ENCODE results near the gene KRT24.
A peak's percentile ranks its signal among the peaks of the same experiment; 100 is the strongest.
"Not testable (repeated sequence)": the region's sequence is repeated elsewhere in the genome, so short reads cannot be mapped to it uniquely, and the experiment has no call there.

The KRT24 gene

GRCh38 chr17:40703652-40704051 is at the start of gene KRT24:
Gene KRT24, minus strand, starts transcription at chr17:40703752. Its CDS starts 59 bp downstream, at chr17:40703693.
- no peak for DNase-seq

- no peak for DNase-seq
Measured at GRCh38 chr17:40751065-40751464, 47.5 kb upstream of the KRT24 start.

GRCh38 chr17:40750391-40750790 is 46.8 kb upstream of the KRT24 start:
- DNase-seq: no peak

DNA sequence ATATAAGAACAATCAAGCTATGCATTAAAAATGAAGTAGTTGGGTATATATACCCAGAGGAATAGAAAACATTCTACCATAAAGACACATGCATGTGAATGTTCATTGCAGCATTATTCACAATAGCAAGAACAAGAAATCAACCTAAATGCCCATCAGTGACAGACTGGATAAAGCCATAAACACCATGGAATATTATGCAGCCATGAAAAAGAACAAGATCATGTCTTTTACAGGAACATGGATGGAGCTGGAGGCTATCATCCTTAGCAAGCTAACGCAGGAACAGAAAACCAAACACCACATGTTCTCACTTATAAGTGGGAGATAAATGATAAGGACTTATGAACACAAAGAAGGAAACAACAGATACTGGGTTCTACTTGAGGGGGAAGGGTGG is 45.1 kb upstream of the KRT24 start:
- not testable (repeated sequence) for DNase-seq

- no peak for DNase-seq
Measured at GRCh38 chr17:40738553-40738952, 35.0 kb upstream of the KRT24 start.

GRCh38 chr17:40735016-40735415 is 31.5 kb upstream of the KRT24 start:
- no peak for DNase-seq

- DNase-seq: no peak
Measured at GRCh38 chr17:40734018-40734417, 30.5 kb upstream of the KRT24 start.

GRCh38 chr17:40730970-40731369 is 27.4 kb upstream of the KRT24 start:
- DNase-seq: no peak

- no peak for DNase-seq
Measured at GRCh38 chr17:40727447-40728231, 24.1 kb upstream of the KRT24 start.

- peak; percentile 5 for DNase-seq
Measured at GRCh38 chr17:40726919-40727318, 23.4 kb upstream of the KRT24 start.

DNA sequence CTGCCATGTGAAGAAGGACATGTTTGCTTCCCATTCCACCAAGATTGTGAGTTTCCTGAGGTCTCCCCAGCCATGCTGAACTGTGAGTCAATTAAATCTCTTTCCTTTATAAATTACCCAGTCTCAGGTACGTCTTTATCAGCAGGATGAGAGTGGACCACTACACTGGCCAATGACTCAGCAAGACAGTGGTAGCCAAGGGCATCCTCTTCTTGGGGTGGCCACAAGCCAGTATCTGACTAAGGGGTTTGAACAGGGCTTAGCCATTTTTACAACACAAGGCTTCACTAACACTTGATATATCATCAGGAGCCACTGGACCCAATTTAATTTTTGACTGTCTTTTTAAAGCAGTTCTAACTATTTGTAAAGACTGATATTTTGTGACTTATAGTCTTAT is 21.1 kb upstream of the KRT24 start:
- DNase-seq: no peak

DNA sequence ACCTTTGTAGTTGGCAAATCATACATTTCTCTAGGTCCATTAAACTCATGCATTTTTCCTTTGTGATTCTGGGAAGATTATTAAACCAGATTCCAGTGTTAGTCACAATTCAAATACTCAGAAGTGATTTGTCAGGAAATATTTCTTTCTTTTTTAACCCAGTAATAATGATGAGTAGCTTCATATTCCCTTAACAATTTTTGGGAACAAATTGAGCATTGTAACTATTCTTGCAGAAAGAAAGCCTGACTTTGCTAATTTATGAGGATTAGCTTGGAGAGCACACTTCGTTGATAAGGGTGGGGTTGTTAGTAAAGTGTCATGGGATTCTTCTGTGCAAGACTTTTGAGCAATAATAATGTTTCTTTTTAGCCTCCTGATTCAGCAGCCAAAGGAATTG is 18.7 kb upstream of the KRT24 start:
- no peak for DNase-seq

DNA sequence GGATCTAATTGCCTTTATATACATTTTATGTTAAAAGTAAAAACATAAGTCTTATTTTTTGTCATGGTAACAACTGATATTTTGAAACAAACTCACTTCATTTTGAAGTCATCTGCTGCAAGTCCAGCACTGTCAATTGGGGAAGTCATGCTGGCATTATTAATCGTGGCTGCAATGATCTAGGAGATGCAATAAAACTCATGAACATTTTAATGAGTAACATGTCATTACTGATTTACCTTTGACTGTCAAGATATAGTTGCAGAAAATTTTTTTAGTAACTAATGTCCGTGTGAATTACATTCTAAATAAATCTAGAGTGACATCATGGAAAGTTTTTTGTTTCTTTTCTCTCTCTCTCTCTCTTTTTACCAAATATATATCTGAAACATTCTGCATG is 17.3 kb upstream of the KRT24 start:
- no peak for DNase-seq

DNA sequence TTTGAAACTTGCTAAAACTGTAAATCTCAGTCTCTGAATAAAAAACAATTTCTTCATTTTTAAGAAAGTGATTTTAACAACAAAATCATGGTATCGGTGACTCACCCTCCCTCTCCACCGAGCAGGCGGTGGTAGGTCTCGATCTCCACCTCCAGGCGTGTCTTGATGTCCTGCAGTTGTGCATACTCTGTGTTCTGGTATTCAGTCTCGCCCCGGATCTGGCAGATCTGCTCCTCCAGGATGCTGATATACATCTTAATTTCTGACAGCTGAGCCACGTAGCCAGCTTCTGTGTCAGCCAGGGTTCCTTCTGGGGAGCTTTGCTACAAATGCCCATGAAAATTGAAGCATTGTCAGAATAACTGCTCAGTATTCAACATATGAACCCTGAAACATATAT is 15.4 kb upstream of the KRT24 start:
- no peak for DNase-seq

GRCh38 chr17:40717776-40718175 is 14.2 kb upstream of the KRT24 start:
- DNase-seq: no peak

- DNase-seq: no peak
Measured at GRCh38 chr17:40714473-40714872, 10.9 kb upstream of the KRT24 start.

DNA sequence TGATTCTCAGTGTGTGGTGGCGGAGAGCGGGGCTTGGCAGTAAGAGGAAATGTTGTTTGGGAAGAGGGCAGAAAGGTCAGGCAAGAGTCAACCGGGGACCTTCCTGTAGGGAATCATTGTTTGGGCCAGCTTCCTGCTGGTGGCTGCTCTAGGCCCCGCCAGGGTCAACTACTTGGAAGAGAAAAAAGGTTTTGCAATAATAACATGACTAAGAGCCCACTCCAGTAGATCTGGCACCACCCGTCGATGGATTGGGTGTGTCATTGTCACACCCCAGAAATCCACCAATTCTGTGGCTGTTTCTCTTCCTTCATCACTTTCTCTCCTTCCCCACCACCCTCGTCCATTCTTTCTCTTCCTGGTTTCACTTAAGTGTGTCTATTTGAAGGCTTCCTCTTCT is 4.2 kb upstream of the KRT24 start:
- no peak for DNase-seq

- DNase-seq: no peak
Measured at GRCh38 chr17:40705584-40705983, 2.0 kb upstream of the KRT24 start.

DNA sequence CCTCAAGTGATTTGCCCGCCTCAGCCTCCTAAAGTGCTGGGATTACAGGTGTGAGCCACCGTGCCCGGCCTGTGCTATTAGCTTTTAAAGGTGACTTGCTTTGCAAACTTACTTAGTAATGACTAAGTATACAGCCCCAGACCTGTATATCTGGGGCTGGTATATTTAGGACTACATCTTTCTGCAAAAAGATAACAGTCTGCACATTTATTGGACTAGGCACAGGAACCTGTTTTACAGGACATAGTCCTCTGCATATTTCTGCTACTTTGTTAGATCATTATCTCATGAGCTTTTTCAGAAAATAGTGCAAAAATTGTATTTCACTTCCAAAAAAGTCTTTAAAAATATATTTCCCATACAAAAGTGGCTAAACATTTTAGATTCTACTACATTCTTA is 1.3 kb downstream of the KRT24 start:
- no peak for DNase-seq

DNA sequence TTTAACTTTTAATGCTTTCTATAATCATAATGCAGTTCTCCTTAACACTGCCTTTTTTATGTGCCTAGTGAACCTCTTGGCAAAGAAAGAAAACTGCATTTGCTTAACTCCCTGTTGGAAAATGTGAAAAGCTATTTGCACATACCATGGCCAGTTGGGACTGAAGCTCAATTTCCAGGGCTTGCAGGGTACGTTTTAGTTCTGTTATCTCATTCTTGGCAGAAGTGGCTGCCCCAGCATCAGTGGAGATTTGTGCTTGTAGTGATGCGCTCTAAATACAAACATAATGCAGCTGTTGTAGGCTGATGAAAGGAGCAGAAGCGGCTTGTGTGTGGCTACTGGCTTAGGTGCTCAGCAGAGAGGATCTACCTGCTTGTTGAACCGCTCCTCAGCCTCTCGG is 3.7 kb downstream of the KRT24 start:
- DNase-seq: no peak

- DNase-seq: no peak
Measured at GRCh38 chr17:40699371-40699770, 4.2 kb downstream of the KRT24 start.

DNA sequence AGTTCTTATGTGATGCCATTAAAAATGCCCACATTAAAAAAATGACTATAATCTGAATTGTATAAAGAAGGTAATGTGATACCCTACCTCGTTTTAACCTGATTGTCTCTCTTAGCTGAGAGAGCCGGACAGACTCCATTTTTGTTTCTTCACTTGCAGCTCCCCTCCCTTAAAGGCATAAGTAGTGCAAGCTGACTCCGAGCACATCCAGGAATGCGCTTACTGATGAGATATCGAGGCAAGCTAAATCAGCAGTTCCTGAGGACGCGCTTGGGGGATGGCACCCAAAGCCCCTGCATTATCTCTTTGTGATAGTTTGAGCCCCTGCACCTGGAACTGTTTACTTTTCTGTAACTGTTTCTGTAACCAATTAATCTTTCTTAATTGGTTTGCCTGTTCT is 6.3 kb downstream of the KRT24 start:
- no peak for DNase-seq

GRCh38 chr17:40696651-40697072 is 6.9 kb downstream of the KRT24 start:
- no peak for DNase-seq

- no peak for DNase-seq
Measured at GRCh38 chr17:40695874-40696472, 7.6 kb downstream of the KRT24 start.

DNA sequence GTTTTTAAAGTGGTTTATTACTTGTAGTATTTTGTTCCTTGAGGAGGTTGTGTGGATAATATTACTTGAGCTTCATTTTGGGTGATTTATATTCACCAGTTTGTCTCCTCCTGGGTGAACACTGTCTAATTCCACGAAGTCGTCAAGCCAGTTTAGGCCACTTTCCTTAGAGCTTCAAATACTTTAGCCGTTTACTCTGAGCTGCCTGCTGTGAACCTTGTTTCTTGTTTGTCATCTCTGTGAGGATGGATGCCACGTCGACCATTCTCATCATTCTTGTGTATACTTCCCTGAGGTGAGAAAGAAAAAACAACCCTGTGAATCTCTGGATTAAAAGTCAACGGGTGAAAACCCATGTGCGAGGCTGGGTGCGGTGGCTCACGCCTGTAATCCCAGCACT is 9.0 kb downstream of the KRT24 start:
- no peak for DNase-seq
